CD4-positive, alpha-beta T cell (primary cell): ENCODE data around the gene PINLYP. TPM values are rescaled to one million over a fixed set of nuclear protein-coding genes. Genes with fewer than 3 reads are reported as not detected.
A peak's percentile ranks its signal among the peaks of the same experiment; 100 is the strongest.

ENCODE experiments used
- ATAC-seq: fragments of 200-7000 bp; cut with Tn5 transposase; one replicate; pipeline ENCODE4 v1.10.0; 2022; ENCODE audit warnings: mild to moderate bottlenecking; ENCODE audit not compliant: poor library complexity
- CTCF ChIA-PET: fragments of 350-600 bp; sonication (Branson Sonifier 250); formaldehyde crosslinking; loops from one replicate; lab custom pipeline; 2021; ENCODE audit warnings: antibody characterized with exemption, inconsistent platforms; lab: Charles Lee
- POLR2A ChIA-PET: fragments of 350-600 bp; sonication (Branson Sonifier 250); formaldehyde crosslinking; loops from one replicate; lab custom pipeline; 2021; ENCODE audit warnings: antibody characterized with exemption, inconsistent platforms; lab: Charles Lee
- DNase-seq, 14 experiments: peaks; one replicate each; pipeline ENCODE4 v3.0.0-alpha.2; 2013 to 2020; ENCODE audit warnings: mixed read lengths in 2 of 14
- H3K27ac ChIP-seq, 2 donors: one replicate each; pipeline versions ENCODE4 v1.5.1 to v1.7.0; 2013; ENCODE audit warnings: low read length in 2 of 2, low read depth in 1 of 2, mild to moderate bottlenecking in 1 of 2
- H3K27me3 ChIP-seq, 2 experiments: 1 replicate in 1 of 2; 2 replicates in 1 of 2; pipeline versions ENCODE4 v1.6.1 to v1.7.0; 2013; ENCODE audit warnings: low read length in 2 of 2, control low read depth in 1 of 2, mild to moderate bottlenecking in 1 of 2, moderate library complexity in 1 of 2; ENCODE audit not compliant: insufficient read depth in 2 of 2, control insufficient read depth in 1 of 2
- H3K36me3 ChIP-seq: one replicate; pipeline ENCODE4 v1.6.1; 2013; ENCODE audit warnings: low read length, control low read depth; ENCODE audit not compliant: insufficient read depth
- H3K4me1 ChIP-seq: one replicate; pipeline ENCODE4 v1.6.1; 2013; ENCODE audit warnings: low read length, control low read depth; ENCODE audit not compliant: insufficient read depth
- H3K4me3 ChIP-seq: one replicate; pipeline ENCODE4 v1.5.1; 2013; ENCODE audit warnings: mild to moderate bottlenecking, low read length, moderate library complexity
- H3K9me3 ChIP-seq, 2 experiments: 1 replicate in 1 of 2; 2 replicates in 1 of 2; pipeline versions ENCODE4 v1.6.1 to v1.7.0; 2013; ENCODE audit warnings: low read length in 2 of 2, mild to moderate bottlenecking in 2 of 2, control low read depth in 1 of 2, moderate library complexity in 1 of 2; ENCODE audit not compliant: control insufficient read depth in 1 of 2, insufficient read depth in 1 of 2
- H3K27ac Mint-ChIP-seq: one replicate; pipeline ENCODE4 v1.8.0; 2020; ENCODE audit warnings: mixed read lengths
- H3K27me3 Mint-ChIP-seq: one replicate; pipeline ENCODE4 v1.8.0; 2021; ENCODE audit warnings: mixed read lengths
- H3K36me3 Mint-ChIP-seq: one replicate; pipeline ENCODE4 v1.8.0; 2021; ENCODE audit warnings: low read depth, mixed read lengths
- H3K4me1 Mint-ChIP-seq: one replicate; pipeline ENCODE4 v1.8.0; 2021; ENCODE audit warnings: low read depth, mixed read lengths
- H3K4me3 Mint-ChIP-seq: one replicate; pipeline ENCODE4 v1.8.0; 2020; ENCODE audit warnings: mild to moderate bottlenecking, mixed read lengths
- H3K9me3 Mint-ChIP-seq: one replicate; pipeline ENCODE4 v1.8.0; 2020; ENCODE audit warnings: mixed read lengths
- CTCF ChIP-seq: fragments of 200-600 bp; IDR thresholded peaks from one replicate; pipeline ENCODE4 v1.8.0; 2022; ENCODE audit warnings: antibody characterized with exemption, mild to moderate bottlenecking
- intact Hi-C, 2 experiments: fragments of 100-400 bp; cut with DNase I in 1 of 2; cut with micrococcal nuclease in 1 of 2; formaldehyde crosslinking; loops; one replicate each; pipeline versions ENCODE4 v1.15.1 to v1.9.0; 2023 to 2025; cut with DNase I, micrococcal nuclease
- total RNA-seq, 174 experiments: library from RNA in 2 of 174; stranded (reverse) in 2 of 174; gene quantifications; one replicate each; pipeline ENCODE4 v1.2.3 and lab custom pipeline; 2021 to 2026

PINLYP gene
- total RNA-seq, 2 experiments from 2014 or later = not detected

GRCh38 chr19:43595999-43596841 lies 20.6 kb downstream of the PINLYP start, which contains the start of the genes IRGQ and ZNF576:
Gene IRGQ (minus strand): TSS chr19:43596134. CDS start chr19:43595338, 796 bp downstream.
Gene ZNF576 (plus strand): TSS chr19:43596595. CDS start chr19:43597109, 514 bp downstream.
- Mint-ChIP-seq H3K27me3 (no peaks in the 10 kb centered on the region), H3K4me3 (peak within 1 kb of the TSS; percentile 96), H3K27ac (peak within 1 kb of the TSS; percentile 100), H3K4me1 (peaks cover 44% of the 10 kb centered on the region), H3K36me3 (peaks cover 60% of the 10 kb centered on the region), H3K9me3 (no peaks in the 10 kb centered on the region)
- Histone ChIP-seq H3K4me3 (peak within 1 kb of the TSS; percentile 73), H3K36me3 (peaks cover 35% of the 10 kb centered on the region), H3K9me3 (no peaks in the 10 kb centered on the region), H3K27me3 (no peaks in the 10 kb centered on the region), H3K27ac (peak within 1 kb of the TSS; percentile 97), H3K4me1 (peaks cover 44% of the 10 kb centered on the region)
- TF ChIP-seq CTCF = no peak
- peak; percentile 73 for ATAC-seq
- ChIA-PET POLR2A (interaction anchor here (0.9 to 3.3 kb wide), 19 partner anchors 9 to 203 kb away, joined by 3 to 52 read pairs (median 5); partner anchors contain the start of genes PHLDB3, PINLYP, SMG9 and XRCC1), CTCF (interaction anchor here (0.8 to 5.8 kb wide), 9 partner anchors 21 to 213 kb away, joined by 3 to 122 read pairs (median 12); partner anchors contain the start of gene XRCC1)
- intact Hi-C loops = loop anchor here (1.0 to 5.0 kb wide), 9 partner anchors 18 to 149 kb away; partner anchors contain the start of genes PINLYP (in 2 of the 2), XRCC1 (in 2 of the 2), ZNF428 (in 2 of the 2) and ETHE1 (in 1 of the 2)
- peak; percentile 99 to 100 (median 100) for DNase-seq

DNA sequence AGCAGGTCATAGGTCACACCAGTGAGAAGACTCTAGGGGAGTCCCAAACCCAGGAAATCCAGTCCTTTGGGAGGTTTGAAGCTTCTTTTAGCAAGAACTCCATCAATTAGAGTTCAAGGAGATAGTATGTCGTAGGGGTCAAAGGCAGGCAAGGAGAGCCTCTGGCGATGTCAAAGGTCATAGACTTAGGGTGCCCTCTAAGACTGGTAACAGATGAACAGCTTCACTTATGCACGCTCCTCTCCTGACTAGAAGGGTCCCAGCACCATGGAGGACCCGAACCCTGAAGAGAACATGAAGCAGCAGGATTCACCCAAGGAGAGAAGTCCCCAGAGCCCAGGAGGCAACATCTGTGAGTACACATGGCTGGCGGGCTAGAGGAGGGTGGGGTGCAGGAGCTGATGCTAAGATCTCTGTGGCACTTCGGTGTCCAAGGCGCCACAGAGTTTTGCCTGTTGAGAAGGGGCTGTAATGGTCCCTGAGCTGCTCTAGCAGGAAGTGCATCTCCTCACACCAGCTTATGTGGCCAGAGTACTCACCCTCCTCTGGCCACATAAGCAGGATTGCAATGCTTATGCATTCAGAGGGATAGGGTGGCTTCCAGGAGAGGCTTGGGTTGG lies 21.4 kb downstream of the PINLYP start:
- Mint-ChIP-seq H3K36me3 (peaks cover 66% of the 10 kb centered on the region), H3K4me1 (peaks cover 44% of the 10 kb centered on the region), H3K27me3 (no peaks in the 10 kb centered on the region), H3K9me3 (no peaks in the 10 kb centered on the region), H3K27ac (peak overlapping the region; percentile 100), H3K4me3 (peak overlapping the region; percentile 96)
- DNase-seq = peak in 1 of 14 experiments; percentile 22
- no peak for ATAC-seq
- intact Hi-C loops = loop anchor here (1.0 to 5.0 kb wide), 7 partner anchors 22 to 135 kb away; partner anchors contain the start of genes PINLYP (in 2 of the 2), XRCC1 (in 2 of the 2), ZNF428 (in 2 of the 2) and ETHE1 (in 1 of the 2)
- H3K4me1 ChIP-seq = peaks cover 44% of the 10 kb centered on the region
- peaks cover 35% of the 10 kb centered on the region for H3K36me3 ChIP-seq
- H3K9me3 ChIP-seq = no peaks in the 10 kb centered on the region
- POLR2A ChIA-PET = interaction anchor here (1.3 to 3.3 kb wide), 8 partner anchors 10 to 158 kb away, joined by 3 to 40 read pairs (median 12); partner anchors contain the start of genes PINLYP and XRCC1
- CTCF ChIA-PET = interaction anchor here (0.9 to 5.8 kb wide), 4 partner anchors 20 to 164 kb away, joined by 3 to 122 read pairs (median 8); partner anchors contain the start of gene XRCC1
- TF ChIP-seq CTCF = no peak
- peak overlapping the region; percentile 97 for H3K27ac ChIP-seq
- H3K4me3 ChIP-seq = peak overlapping the region; percentile 73
- no peaks in the 10 kb centered on the region for H3K27me3 ChIP-seq

- Mint-ChIP-seq H3K9me3 (no peaks in the 10 kb centered on the region), H3K36me3 (peaks cover 69% of the 10 kb centered on the region), H3K4me1 (peaks cover 44% of the 10 kb centered on the region), H3K27me3 (no peaks in the 10 kb centered on the region), H3K4me3 (peak overlapping the region; percentile 96), H3K27ac (peak overlapping the region; percentile 100)
- ChIA-PET CTCF (interaction anchor here (5.8 kb wide), 1 partner anchor 43 kb away, joined by 122 read pairs; no protein-coding TSS in a partner anchor), POLR2A (interaction anchor here (1.3 kb wide), 1 partner anchor 23 kb away, joined by 3 read pairs; no protein-coding TSS in a partner anchor)
- Histone ChIP-seq H3K4me3 (no peak overlapping the region), H3K36me3 (peaks cover 37% of the 10 kb centered on the region), H3K27me3 (no peaks in the 10 kb centered on the region), H3K9me3 (no peaks in the 10 kb centered on the region), H3K27ac (peak overlapping the region in 1 of 2 donors; percentile 97), H3K4me1 (peaks cover 44% of the 10 kb centered on the region)
- ATAC-seq (no peak), DNase-seq (no peak)
- intact Hi-C loops = loop anchor here (2.0 to 5.0 kb wide), 4 partner anchors 21 to 136 kb away; partner anchors contain the start of genes ETHE1 (in 1 of the 2) and ZNF428 (in 1 of the 2)
- TF ChIP-seq CTCF = no peak
Measured at GRCh38 chr19:43597876-43598275, 22.3 kb downstream of the PINLYP start.
